HPDE6-E6E7 (cell line): Measurements from ENCODE around the gene RAB24.
"Not testable (repeated sequence)": the region's sequence is repeated elsewhere in the genome, so short reads cannot be mapped to it uniquely, and the experiment has no call there.

Experiments used
- DNase-seq: peaks from one replicate; pipeline ENCODE4 v3.0.0; 2011; ENCODE audit warnings: missing footprints; ENCODE audit errors: extremely low spot score

RAB24 gene

DNA sequence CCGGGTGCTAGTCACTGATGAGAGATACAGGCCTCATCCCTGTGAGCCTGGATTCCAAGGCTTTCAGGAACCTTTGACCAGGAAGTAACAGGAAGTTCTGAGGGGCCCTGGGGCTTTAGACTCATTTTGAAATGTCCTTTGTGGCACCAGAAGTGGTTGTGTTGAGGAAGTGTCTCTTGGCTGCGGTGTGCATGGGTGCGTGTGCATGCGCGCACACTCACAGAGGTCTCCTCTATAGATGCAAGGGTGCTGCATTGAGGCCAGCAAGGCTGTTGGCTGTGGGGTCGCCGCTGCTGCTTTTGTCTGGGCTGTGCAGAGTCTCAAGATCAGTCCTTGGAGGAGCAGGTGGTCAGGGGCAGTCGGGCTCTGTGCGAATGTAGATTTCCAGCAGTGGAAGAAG lies 7.6 kb downstream of the RAB24 start:
- no peak for DNase-seq

DNA sequence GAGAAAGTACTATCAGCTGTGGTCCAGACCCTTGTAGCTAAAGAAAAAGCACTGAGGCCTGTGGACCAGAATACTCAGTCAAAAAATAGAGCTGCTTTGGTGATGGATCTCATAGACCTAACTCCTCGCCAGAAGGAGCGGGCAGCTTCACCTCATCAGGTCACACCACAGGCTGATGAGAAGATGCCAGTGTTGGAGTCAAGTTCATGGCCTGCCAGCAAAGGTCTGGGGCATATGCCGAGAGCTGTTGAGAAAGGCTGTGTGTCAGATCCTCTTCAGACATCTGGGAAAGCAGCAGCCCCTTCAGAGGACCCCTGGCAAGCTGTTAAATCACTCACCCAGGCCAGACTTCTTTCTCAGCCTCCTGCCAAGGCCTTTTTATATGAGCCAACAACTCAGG lies 8.9 kb downstream of the RAB24 start:
- DNase-seq: no peak

DNA sequence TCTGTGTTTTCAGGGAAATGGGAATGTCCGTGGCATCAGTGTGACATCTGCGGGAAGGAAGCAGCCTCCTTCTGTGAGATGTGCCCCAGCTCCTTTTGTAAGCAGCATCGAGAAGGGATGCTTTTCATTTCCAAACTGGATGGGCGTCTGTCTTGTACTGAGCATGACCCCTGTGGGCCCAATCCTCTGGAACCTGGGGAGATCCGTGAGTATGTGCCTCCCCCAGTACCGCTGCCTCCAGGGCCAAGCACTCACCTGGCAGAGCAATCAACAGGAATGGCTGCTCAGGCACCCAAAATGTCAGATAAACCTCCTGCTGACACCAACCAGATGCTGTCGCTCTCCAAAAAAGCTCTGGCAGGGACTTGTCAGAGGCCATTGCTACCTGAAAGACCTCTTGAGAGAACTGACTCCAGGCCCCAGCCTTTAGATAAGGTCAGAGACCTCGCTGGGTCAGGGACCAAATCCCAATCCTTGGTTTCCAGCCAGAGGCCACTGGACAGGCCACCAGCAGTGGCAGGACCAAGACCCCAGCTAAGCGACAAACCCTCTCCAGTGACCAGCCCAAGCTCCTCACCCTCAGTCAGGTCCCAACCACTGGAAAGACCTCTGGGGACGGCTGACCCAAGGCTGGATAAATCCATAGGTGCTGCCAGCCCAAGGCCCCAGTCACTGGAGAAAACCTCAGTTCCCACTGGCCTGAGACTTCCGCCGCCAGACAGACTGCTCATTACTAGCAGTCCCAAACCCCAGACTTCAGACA lies 9.5 kb downstream of the RAB24 start:
- no peak for DNase-seq

DNA sequence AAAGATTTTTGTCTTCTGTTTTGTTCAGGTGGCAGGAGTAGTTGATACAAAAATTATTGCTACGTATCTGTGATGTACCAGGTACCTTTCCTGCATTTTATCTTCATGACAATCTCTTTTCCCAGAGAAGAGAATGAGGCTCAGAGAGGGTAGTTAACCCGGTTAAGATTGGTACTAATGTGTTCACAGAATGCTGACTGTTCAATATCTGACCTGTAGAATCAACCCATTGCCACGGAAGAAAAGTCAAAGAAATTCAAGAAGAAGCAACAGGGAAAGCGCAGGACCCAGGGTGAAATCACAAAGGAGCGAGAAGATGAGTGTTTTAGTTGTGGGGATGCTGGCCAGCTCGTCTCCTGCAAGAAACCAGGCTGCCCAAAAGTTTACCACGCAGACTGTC lies 11.8 kb downstream of the RAB24 start:
- DNase-seq: no peak

DNA sequence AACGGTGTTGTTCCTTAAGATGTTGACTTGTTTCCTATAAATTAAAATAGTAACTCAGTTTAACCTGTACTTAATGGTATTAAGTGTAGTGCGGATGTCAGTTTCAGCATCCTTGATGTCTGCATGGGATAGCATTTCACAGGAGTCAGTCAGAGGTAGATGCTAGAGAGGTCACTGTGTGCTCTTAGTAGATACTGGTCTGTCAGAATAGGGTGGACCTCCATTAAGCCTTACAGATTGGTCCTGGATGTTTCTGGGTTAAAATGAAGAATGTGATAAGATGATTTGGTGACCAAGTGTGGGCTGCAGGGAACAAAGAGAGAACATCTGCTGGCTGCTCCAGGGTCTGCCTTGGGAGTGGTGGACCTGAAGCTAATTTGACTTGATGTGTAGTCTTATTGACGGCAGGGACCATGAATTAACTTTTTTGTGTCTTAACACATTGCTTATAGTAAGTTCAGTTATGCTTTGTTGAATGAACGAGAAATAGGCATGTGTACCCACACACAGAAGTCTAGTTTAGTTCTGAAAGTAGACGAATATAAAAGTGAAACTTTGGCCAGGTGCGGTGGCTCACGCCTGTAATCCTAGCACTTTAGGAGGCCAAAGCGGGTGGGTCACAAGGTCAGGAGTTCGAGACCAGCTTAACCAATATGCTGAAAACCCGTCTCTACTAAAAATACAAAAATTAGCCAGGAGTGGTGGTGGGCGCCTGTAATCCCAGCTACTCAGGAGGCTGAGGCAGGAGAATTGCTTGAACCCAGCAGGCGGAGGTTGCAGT lies 12.5 kb downstream of the RAB24 start:
- DNase-seq: no peak

DNA sequence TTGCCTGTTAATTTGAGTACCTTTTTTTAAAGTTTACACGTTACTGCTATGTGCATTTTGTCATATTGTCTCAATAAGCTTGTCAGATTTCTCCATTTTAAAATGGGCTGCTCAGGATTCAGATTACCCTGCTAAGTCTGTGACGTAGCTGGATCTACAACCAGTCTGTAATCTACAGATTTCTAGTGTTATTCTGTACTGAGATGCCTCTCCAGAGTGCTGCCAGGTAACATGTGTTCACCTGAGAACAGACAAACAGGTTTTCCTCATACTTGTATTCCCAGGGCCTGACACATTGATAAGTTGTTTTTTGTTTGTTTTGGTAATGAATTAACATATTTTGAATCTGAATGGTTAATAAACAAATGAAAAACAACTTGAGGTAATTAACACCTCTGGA lies 15.3 kb downstream of the RAB24 start:
- no peak for DNase-seq

DNA sequence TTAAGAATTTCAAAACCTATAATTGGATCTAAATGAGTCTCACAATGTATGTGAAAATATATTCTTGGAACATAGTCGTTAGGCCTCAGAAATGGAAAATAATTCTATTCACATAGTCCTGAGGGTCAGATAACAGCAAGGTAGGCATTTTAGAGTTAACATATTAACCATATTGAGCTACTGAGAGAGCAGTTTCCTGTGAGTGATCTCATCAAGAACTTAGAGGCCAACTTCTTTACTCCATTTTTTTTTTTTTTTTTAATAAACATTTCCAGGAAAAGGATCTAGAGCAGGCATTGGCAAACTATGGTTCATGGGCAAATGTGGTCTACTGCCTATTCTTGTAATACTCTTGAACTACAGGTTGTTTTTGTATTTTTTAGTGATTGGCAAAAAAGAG lies 26.6 kb downstream of the RAB24 start:
- DNase-seq: no peak

DNA sequence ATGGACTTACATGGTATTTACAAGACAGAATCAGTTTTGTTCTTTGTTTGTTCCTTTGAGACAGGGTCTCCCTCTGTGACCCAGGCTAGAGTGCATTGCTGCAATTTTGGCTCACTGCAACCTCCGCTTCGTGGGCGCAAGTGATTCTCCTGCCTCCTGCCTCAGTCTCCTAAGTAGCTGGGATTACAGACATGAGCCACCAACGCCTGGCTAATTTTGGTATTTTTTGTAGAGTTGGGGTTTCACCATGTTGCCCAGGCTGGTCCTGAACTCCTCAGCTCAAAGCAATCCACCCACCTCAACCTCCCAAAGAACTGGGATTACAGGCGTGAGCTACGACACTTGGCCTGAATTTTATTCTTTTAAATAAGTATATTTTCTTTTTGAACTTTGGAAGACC lies 27.6 kb downstream of the RAB24 start:
- DNase-seq: no peak

DNA sequence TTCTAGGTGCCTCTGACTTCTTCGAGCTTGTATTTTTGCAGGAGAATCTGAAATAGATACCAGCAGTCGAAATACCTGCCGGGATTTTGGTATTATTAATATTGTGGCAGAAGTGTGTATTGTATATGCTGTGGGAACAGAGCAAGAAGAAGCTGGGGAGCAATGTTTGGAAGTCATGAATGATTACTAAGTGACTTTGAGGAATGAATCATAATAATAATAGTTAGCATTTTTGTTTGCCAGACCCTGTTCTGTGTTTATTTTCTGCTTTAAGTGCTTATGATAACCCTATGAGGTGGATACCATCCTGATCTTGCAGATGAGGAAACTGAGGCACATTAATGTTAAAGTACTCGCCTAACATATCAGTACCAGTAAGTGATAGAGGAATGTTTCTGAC lies 32.4 kb downstream of the RAB24 start:
- DNase-seq: no peak

DNA sequence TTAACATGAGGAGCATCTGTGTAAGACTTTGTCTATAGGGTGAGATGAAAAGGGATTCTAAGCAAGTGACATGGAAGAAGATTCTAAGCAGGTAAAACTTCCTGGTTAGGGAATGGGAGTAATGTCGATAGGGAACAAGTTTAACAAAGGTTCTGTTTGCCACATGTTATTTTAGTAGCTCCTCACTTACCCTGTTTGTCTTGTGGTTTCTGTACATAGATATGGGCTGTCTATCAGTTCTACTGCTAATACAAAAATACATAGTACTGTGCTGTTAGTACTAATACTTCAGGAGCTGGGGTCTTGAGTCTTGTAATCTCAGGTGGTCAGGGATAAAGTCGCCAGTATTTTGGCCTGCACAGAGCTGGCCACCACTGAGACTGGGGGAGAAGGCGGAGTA lies 32.9 kb downstream of the RAB24 start:
- DNase-seq: no peak

DNA sequence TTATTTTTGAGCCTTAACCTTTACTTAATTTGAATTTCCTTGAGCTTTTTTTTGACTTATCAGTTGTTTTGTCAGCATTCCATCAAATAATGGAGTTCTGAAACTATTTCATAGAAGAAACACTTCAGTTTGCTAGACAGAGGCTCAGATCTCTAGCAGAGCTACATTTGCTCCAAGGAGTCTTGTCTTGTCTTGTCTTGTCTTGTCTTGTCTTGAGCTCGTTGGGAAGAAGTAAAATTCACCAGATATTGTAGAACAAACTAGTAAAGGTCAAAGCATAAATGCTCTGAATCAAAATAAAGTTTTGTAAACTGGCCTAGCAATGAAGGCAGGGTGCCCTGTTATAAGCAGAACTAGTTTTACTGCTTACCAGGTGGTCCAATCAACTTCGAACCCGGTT lies 33.5 kb downstream of the RAB24 start:
- peak; percentile 38 for DNase-seq

DNA sequence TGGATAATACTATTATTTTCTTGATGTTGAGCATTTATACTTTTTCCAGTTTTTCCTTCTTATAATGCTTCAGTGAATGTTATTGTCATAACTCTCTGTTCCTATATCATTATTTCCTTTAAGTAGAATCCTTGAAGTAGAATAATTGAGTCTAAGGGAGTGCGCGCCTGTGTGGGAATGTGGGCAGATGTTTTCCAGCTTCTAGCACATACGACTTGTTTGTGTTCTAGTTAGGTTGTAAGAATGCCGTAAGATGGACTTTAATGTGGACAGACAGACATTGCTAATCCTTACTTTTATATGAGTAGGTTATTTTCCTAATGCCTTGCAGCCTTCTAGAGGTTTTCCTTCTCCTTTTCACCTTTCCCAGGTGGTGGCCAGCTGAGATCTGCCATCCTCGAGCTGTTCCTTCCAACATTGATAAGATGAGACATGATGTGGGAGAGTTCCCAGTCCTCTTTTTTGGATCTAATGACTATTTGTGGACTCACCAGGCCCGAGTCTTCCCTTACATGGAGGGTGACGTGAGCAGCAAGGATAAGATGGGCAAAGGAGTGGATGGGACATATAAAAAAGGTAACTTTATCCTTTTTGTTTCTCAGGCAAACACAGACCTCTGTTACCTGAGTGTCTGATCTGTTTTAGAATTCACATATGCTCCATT lies 34.2 kb downstream of the RAB24 start:
- no peak for DNase-seq

DNA sequence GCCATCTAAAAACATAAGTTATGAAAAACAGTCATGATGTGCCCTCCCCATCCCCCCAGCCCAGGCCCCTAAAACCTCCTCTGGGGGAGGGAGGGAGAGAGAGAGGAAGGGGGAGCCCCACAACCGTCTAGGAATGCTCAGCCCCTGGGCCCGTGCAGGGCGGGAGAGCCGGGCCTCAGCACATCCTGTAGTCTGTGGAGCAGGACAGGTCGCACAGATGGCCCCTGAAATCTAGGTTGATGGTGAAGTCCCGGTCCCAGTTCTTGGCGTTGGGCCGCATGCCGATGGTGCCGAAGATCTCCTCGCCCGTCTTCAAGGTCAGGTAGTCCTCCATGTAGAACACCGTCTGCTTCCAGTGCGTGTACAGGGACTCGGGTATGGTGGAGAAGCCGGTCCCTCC lies 38.1 kb downstream of the RAB24 start:
- no peak for DNase-seq

DNA sequence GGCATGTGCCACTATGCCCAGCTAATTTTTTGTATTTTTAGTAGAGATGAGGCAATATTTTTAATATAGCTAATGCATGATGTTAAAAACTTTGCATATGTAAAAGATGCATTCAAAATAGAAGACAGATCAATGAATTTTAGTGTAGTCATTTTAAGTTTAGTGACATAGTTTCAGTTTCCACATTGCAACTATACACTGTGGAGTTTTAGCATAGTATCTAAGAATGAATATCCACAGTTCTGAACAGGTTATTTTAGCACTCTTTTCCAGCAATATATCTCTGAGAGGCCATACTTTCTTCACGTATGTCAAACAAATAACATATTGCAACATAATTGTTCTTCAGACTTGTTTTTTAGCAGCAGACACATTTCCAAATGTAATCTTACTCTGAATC lies 39.3 kb downstream of the RAB24 start:
- DNase-seq: no peak

DNA sequence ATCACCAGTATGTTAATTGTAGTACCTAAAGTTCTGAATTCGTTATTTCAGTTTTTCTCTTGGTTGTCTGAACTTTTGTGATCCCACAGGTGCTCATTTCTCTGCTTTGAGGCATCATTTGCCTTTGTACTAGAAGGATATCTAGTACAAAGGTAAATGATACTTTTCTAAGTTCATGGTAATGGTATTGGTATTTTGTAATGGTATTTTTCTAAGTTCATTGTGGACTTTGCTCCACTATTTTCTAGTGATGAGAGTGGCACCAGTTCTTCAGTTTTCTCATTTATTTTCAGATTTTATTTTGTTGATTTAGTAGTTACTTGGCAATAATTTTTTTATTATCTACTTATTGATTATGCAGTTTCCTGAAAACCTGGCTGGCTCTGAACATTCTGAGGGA lies 42.0 kb downstream of the RAB24 start:
- DNase-seq: no peak

DNA sequence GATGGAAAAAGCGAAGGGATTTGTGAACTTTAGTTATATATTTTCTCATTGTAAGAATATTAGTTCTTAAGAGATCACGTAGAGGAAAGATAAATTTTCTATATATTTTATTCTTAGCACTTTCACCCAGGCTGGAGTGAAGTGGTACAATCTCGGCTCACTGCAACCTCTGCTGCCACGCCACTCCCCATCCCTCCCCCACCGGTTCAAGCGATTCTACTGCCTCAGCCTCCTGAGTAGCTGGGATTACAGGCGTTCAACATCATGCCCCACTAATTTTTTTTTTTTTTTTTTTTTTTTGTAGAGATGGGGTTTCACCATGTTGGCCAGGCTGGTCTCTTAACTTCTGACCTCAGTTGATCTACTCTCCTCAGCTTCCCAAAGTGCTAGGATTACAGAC lies 42.6 kb downstream of the RAB24 start:
- DNase-seq: no peak

DNA sequence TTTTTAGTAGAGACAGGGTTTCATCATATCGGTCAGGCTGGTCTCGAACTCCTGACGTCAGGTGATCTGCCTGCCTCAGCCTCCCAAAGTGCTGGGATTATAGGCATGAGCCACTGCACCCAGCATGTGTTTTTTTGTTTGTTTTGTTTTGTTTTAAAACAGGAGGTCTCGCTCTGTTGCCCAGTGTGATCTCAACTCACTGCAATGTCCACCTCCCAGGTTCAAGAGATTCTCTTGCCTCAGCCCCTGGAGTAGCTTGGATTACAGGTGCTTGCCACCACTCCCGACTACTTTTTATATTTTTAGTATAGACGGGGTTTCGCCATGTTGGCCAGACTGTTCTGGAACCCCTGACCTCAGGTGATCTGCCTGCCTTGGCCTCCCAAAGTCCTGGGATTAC lies 44.8 kb downstream of the RAB24 start:
- not testable (repeated sequence) for DNase-seq

DNA sequence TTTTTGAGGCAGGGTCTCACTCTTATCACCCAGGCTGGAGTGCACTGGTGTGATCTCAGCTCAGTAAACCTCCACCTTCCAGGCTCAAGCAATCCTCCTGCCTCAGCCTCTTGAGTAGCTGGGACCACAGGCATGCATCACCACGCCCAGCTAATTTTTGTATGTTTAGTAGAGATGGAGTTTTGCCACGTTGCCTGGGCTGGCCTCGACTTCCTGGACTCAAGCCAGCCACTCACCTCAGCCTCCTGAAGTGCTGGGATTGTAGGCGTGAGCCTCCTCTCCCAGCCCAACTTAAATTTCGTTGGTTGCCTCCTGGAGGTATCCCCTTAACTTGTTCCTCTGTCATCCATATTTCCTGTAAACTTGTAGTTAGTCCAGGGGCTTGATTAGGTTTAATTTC lies 47.2 kb downstream of the RAB24 start:
- DNase-seq: no peak

DNA sequence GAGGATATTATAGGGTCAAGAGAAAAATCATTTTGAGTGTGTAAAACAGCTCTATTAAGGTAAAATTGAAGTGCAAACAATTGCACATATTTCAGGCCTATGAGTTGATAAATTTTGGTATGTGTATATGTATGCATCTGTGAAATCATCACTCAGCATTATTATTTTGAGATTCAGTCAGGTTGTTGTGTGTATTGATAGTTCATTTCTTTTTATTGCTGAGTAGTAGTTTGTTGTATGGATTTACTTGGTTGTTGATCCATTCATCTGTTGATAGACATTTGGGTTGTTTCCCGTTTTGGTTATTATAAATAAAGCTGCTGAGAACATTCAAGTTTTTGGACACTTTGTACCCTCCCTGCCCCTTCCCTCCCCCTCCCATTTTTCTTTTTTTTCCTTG lies 50.3 kb downstream of the RAB24 start:
- no peak for DNase-seq
